ENCODE data around the gene PTPRN. TPM values are rescaled to one million over a fixed set of nuclear protein-coding genes. Genes with fewer than 3 reads are reported as not detected.

The PTPRN gene
- total and polyA plus RNA-seq, 9 of the 15 experiments (the other 6 are each of a cell fraction or from before 2014, with no cell fraction given): 0.15 to 2.4 (median 0.43) TPM; not detected in 1

- TF ChIP-seq, protein P1, sequence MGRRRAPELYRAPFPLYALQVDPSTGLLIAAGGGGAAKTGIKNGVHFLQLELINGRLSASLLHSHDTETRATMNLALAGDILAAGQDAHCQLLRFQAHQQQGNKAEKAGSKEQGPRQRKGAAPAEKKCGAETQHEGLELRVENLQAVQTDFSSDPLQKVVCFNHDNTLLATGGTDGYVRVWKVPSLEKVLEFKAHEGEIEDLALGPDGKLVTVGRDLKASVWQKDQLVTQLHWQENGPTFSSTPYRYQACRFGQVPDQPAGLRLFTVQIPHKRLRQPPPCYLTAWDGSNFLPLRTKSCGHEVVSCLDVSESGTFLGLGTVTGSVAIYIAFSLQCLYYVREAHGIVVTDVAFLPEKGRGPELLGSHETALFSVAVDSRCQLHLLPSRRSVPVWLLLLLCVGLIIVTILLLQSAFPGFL (CRISPR knock-in tag; IDR thresholded peaks at IDR 0.05): no peak
- TF ChIP-seq GTF3C2 (IDR thresholded peaks at IDR 0.05; ENCODE audit: borderline replicate concordance, extremely low read depth, insufficient read length) (no peak), CREB3L1 (IDR thresholded peaks at IDR 0.05; ENCODE audit: borderline replicate concordance, low read depth) (no peak), NELFE (IDR thresholded peaks at IDR 0.05; ENCODE audit: insufficient read depth, insufficient read length) (no peak), MAZ (CRISPR knock-in tag; conservative IDR thresholded peaks at IDR 0.05 in 1 of 2, IDR thresholded peaks at IDR 0.05 in 1 of 2) (peak in 1 of 2 experiments; percentile 70; a peak in 2 of 4 replicates), DDX20 (tag; IDR thresholded peaks at IDR 0.05; ENCODE audit: low read depth) (no peak), KLF10 (CRISPR knock-in tag; IDR thresholded peaks at IDR 0.05) (no peak), SMAD2 (IDR thresholded peaks at IDR 0.05; ENCODE audit: low read depth, low read length) (no peak), MYBL2 (IDR thresholded peaks at IDR 0.05; ENCODE audit: low read depth) (no peak), MYBL2 (CRISPR knock-in tag; IDR thresholded peaks at IDR 0.05; ENCODE audit: borderline replicate concordance) (no peak), ARID2 (IDR thresholded peaks at IDR 0.05) (peak; percentile 12; the same call in 1 of the 2 replicates), E2F3 (CRISPR knock-in tag; IDR thresholded peaks at IDR 0.05) (no peak), NFE2 (IDR thresholded peaks at IDR 0.05; ENCODE audit: low read depth) (no peak), MCM3 (IDR thresholded peaks at IDR 0.05) (no peak), ZNF133 (CRISPR knock-in tag; IDR thresholded peaks at IDR 0.05) (no peak), CC2D1A (IDR thresholded peaks at IDR 0.05) (no peak), ZNF3 (CRISPR knock-in tag; IDR thresholded peaks at IDR 0.05) (no peak), PTBP1 (IDR thresholded peaks at IDR 0.05; ENCODE audit: low read depth, low read length) (no peak), ZNF280B (CRISPR knock-in tag; IDR thresholded peaks at IDR 0.05) (no peak), VEZF1 (CRISPR knock-in tag; IDR thresholded peaks at IDR 0.05) (peak; percentile 45; the same call in 1 of the 2 replicates)
Measured at GRCh38 chr2:219298759-219299371, 10.3 kb downstream of the PTPRN start (continued).
